HUDEP-2 (cell line): ENCODE results near the gene F8.
"Not testable (repeated sequence)": the region's sequence is repeated elsewhere in the genome, so short reads cannot be mapped to it uniquely, and the experiment has no call there.

Source experiments
- DNase-seq, 76 experiments: peaks; one replicate each; lab custom pipeline; 2025; ENCODE audit not compliant: unreplicated experiment in 76 of 76; lab: John Stamatoyannopoulos, UW

F8 gene

DNA sequence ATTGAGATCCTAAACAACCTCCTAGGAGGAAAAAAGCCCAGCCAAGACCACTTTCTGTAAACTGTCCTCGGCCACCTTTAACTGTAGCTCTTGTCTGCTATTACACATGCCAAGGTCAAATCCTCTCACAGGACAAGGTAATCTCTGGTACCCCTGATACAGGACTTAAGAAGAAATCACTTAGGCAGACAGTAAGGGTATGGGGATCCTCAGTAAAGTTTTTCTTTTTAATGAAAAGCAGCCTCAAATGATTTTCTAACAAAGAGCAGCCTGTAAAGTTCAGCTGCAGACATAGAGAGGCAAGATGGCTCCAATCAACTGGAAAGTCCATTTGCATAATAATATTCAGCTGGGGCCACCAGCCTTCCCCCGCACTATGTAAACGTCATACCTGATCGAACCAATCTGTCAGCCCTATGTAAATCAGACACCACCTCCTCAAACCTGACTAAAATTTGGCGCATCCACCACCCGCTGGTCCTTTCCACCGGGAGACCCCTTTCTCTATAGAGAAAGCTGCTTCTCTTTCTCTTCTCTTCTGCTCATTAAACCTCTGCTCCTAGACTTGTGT, 202.7 kb downstream of the F8 start:
- no peak for DNase-seq

DNA sequence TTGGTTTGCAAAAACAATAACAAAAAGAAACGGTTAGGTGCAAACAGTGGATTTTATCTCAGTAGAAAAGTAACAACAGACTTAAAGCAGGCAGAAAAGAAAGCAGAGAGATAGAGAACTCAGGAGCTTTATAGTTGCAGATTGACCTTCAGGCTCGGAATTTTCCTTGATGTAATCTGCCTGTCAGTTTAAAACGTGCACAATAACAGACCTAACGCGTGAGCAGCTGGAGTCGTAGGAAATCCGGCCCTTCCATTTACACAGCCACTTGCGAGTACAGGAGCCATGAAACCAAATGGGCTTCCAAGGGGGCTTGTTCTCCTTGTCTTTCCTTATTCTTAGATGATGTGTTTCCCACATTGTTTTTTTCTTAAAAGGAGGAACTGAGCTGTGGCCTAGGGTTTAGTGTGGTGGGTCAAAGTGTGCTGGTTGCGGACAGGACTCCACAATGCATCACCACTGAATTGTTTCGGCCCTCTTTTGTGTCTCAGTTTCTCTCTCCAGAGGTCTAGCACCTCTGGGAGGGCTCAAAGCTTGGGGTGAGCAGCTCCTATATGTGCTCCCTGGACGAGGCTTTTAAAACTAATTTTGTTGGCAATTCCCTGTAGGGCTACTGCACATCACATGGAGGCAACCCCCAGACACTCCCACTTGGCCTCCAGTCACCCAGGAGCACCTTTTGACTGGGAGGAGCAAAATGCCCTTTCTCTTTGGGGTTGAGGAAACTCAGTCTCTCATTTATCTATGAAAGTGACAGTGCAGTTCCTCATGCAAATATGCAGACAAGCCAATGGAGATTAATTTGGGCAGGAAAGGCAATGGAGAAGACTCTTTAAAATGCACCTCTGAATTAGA, 203.4 kb downstream of the F8 start:
- DNase-seq = peak in 1 of 76 experiments; percentile 0

DNA sequence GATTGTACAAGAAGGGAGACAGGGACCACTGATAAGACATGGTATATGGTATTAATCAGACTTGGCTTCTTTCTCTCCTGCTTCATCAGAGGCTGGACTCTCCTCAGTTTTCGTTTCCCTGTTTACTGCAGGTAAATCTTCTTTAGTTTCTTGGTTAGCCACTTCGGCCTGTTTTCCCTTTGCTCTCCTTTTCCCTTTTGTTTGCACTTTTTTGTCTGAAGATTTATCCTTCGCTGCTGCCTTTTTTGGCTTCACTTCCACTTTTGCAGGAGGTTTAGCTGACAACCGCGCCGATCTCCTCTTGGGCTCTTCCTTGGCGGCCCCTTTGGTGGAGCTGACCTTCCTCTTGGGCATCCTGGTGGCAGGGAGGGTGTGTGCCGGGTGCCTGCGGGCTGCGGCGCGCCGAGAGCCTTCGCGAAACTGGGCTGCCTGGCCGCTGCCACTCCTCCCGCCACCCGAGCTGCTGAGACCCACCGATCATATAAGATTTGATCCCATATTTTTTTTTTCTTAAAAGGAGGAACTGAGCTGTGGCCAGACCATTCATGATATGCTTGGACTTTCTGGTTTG, 205.4 kb downstream of the F8 start:
- DNase-seq = not testable (repeated sequence)

DNA sequence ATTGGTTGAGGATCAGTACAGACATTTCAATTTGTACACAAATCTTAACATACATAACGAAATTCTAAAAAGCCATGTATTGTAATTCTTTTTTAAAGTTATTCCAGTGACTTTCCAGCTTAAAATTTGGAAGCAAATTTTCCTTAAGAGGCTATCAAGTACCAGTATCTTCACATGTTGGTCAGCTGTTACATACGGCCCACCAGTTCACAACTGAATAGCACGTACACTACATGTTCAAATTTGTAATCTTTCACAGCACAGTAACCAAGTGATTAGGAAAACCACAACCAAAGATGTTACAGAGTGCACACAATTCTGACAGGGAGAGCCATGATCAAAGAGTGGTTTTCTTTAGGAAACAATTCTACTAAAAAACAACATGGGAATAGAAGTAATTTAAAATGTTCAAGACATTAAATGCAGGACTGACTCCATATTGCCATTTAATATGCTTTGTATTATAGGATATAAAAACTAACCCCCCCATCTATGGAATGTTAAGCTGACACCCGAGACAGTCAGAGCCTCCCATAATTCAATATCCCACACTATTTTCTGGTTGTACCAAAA, 206.1 kb downstream of the F8 start:
- DNase-seq = not testable (repeated sequence)

DNA sequence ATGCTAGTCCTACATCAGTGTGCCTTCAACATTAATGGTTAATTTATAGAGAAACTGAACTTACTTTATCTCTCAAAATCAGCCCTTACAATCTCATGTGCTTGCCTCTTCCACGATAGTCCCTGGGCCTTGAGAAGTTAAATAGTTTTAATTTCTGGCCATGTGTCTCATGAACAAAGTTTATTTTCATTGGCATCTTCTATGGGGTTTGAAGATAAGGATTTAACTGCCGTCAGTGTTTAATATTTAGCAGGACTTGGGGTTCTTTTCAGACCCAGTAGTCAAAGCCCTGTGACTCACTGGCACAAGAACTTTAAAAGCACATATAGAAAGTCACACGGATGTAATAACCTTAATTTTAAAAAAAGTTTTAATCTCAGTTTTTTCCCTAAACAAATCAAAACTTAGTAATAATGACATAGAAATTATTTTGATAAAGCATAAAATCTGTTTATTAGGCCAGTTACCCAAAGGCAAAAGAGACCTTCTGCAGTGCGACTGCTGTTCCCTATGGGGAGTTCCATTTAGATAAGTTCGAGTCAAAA, 207.2 kb downstream of the F8 start:
- DNase-seq = no peak

DNA sequence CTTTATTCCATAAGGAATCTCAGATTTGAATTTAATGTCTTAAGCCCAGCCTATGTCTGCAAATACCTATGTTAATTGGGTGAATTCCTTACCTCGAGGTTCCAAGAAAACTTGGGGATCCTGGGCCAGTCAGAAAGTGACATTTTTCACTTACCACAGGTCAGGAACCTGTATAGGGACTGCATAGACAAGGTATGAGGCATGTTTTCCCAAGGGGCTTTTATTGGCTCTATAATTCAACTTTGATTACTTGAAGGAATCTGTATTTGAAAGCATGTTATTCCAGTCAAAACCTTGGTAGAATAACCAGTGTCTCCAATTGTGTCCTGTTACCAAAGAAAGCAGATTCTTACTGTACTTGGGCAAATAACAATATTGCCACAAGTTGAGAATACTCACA, 208.7 kb downstream of the F8 start:
- no peak for DNase-seq

DNA sequence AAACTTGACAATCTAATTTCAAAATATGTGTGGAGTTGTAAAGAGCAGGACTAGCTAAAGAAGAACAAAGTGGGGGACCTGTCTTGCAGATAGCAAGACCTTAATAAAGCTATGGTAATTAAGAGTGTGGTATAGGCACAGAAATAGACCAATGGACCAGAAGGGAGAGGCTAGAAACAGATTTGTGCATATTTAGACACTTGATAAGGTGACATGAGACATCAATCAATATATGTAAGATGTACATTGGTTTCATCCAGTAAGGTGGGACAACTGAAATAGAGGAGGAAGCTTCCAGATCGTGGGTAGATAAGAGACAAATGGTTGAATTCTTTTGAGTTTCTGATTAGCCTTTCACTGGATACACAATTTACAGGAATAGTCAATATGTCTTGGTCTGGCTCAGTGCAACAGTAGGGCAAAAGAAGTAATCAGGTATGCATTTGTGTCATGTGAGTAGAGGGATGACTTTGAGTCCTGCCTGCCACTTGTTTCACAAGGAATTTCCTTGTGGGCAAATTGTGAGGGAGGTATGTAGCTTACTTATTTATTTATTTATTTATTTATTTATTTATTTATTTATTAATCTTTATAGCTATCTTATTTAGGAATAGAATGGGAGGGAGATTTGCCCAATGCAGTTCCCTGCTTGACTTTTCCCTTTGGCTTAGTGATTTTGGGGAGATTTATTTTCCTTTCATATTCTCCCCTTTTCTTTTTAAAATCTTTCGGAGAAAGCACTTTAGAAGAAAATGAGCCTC, 210.0 kb downstream of the F8 start:
- DNase-seq = no peak

DNA sequence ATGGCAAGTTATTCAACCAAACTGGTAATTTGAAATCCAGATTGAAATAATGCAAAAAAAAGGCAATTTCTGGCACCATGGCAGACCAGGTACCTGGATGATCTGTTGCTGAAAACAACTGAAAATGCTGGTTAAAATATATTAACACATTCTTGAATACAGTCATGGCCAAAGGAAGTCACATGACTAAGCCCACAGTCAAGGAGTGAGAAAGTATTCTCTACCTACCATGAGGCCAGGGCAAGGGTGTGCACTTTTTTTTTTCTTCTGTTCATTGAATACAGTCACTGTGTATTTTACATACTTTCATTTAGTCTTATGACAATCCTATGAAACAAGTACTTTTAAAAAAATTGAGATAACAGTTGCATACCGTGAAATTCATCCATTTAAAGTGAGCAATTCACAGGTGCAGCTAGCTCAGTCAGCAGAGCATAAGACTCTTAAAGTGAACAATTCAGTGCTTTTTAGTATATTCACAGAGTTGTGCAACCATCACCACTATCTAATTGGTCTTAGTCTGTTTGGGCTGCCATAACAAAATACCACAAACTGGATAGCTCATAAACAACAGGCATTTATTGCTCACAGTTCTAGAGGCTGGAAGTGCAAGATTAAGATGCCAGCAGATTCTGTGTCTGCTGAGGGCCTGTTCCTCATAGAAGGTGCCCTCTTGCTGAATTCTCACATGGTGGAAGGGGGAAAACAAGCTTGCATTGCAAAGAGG, 212.4 kb downstream of the F8 start:
- no peak for DNase-seq

DNA sequence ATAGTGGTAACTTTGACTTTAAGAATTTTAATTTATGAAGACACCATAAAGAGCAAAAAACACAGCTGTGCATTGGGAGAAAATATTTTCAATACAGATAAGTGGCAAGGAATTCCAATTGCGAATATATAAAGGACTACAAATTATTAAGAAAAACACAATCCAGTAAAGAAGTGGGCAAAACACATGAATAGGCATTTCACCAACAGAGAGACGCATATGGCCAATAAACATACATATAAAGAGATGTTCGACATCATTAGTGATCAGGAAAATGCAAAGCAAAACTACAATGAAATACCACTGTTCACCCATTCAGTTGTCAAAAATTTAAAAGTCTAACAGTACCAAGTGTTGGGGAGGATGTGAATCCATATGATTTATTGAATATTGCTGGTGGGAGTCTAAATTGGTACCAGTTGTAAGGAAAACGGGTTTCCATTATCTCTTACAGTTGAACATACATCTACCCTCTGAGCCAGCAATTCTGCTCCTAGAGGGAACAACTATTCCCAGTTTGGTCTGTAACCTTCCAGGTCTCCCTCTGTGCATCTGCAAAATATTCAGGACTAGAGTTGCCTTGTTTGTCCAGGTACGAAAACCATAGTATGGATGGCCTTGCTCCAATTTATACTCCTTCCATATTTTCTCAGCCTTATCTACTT, 215.6 kb downstream of the F8 start:
- DNase-seq = no peak

DNA sequence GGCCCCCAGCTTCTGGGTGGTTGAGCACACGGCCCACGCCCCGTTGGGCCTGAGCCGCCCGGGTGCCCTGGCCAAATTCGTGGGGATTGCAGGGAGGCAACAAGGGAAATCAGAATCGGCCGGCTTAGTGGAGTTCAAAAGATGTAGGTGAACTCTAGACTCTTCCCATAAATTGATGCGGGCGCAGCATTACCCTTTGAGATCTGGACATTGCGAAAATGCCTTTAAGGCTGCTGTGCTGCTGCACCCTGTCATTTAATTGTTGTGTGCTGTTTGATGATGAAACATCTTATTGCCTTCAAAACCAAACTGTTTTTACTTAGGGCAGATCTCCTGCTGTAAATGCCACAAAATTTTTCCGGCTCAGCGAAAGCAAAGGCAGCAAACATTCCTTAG, 216.8 kb downstream of the F8 start:
- DNase-seq = no peak

DNA sequence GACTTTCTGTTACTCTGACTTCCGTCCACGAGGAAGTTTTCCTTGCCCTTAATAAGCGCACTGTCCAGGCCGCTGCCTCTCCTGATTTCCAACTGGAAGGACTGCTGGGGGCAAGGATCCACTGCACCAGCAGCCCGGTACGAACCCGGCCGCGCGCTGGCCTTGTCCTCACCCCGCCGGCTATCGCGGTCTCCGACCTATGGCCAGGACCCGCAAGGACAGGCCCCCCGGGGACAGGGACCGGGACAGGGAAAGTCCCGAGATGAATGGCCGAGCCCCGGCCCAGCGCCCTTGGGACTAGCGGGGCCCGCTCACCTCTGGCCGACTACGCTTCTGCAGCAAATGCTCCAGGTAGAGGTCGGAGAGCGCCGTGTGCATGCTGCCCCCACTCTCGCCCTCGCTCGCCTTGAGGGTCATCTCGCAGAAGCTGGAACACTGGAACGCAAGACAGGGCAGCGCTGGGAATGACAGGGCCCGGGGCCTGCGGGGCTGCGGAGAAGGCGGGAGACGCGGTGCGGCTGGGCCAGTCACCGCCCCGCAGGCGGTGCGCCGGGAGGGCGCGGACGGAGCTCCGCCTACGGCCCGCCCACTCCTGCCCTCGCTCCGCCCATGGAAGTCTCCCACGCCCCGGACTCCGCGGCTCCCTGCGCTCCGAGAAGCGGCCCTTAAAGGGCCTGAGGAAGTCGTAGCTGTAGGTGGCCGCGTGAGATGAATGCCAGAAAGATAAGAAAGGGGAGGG, 217.4 kb downstream of the F8 start, which contains the start of gene MPP1:
Gene MPP1, minus strand, starts transcription at position 529 of the 739 bp plus-strand sequence. Its CDS starts 112 bp downstream, at position 417.
- DNase-seq = peak in 73 of 76 experiments; percentile 20 to 85 (median 69)

DNA sequence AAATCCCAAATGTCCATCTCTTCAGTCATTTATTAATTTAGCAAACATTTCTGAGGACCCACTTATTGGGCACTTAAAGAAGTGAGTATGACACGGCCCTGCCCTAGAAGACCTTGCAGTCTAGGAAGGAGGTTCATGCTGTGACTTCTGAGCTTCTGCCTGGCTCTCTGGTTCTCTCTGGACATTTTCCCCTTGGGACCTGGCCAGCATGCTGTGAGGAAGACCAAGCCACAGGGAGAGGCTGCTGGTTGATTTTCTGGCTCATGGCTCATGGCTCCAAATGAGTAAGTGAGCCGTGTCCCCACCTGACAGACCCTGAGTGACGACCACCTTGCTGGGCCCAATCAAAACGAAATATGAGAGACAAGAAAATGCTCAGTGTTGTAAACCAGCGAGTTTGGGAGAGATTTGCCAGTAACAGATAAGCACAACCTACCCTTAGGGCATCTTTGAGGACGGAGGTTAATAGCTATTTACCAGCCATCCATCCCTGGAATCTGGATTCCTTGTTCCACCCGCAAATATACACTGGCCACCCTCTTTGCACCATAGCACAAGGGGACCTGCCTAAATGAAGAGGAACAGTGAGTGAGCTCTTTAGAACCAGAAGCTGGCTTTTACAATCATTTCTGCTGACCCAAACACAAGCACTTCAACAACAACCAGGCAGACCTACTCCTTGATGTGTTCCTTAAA, 218.1 kb downstream of the F8 start:
- peak in 2 of 76 experiments; percentile 9 to 12 for DNase-seq

DNA sequence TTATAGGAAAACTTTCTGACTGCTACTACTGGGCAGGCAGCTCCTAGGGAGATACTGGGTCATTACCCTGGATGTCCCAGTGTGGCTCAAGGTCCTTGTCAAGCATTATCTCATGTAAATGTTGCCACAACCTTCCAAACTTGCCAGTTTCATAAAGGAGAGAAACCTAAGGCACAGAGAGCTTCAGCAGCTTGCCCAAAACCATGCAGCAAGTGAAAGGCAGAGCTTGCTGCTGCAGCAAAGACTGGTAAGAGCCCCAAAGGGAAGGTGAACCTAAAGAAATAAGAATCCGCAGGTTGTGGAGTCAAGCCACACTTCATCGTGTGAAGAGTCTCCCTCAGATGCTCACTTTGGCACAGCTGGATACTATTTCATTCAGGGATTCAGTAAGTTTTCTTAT, 219.6 kb downstream of the F8 start:
- DNase-seq = peak in 2 of 76 experiments; percentile 1 to 14

DNA sequence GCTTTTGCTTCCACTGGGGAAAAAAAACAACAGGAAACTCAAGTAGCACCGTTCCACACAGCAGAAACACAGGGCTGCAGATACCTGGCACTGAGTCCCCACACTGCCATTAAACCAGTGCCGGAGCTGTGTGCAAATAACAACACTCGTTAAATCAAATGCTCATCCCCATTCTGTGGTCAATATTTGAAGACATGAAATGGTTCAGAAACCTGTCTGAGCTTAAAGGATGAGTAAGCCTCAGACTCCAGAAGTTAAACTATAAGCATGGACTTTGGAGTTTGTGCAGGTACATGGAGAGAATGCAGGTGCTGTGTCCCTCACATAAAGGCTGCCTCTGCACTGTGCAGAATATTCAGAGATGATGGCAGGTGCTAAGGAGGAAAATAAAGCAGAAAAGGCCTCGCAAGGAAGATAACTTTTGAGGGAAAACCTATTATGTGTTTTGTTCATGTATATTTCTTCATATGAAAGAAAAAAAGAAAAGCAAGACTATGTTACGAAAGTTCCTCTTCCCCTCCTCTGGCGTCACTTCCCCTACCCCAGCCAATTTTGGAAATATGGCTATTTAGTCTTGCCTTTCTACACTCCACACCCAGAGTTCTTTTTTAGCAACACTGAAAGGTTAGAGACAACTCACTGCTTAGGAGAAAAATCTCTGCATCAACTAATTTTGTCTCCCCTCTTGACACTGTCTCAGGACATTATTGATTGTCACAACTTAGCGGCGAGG, 221.9 kb downstream of the F8 start:
- no peak for DNase-seq

DNA sequence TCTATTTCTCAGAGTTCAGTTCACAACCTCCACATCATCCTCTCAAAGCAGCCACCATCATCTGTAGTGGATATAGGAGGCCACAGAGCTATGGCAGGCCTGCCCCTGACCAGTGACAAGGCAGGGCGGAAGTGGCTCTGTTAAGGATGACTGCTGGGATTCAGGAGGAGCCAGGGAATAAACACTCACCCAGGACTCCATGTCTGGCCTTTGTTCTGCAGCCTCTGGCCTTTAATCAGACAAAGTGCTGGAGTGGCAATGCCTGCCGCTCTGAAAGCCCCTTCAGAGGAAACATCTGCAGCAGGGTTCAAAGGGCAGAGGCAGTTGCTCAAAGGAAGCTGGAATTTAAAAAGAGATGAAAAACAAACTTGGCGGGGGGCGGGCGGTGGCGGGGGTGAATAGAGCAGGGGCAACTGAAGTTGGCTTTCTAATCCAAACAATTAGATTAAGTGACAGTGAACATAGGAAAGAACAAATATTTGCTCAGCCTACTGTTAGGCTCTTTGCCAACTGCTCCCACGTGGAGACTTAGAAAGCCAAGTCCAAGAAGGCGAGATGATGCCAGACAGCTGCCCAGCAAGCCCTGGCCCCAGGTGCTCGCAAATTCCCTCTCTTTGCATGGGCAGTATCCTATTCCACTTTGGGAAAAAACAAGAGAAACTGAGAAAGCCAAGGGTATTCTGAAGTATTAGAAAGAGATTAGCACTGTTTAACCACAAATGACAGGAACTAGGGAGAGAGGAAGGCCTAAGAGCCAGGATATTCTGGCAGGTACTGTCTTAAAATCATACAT, 222.8 kb downstream of the F8 start:
- peak in 10 of 76 experiments; percentile 12 to 29 (median 22) for DNase-seq

DNA sequence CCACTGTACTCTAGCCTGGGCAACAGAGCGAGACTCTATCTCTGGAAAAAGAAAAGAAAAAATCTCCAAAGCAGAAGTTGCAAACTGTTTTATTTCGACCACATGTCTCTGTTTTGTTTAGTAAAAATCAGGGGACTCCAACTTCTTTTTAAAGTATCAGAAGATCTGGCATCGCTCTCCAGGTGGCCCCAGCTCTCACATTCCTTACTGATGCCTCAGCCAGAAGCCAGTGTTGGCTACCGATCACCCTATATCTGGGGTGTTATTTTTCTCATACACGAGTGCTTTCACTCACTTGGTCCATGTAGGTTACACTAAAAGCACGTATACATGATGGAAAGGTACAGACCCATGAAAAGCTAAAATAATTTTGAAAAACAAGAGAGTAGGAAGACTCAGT, 225.5 kb downstream of the F8 start:
- DNase-seq = no peak

DNA sequence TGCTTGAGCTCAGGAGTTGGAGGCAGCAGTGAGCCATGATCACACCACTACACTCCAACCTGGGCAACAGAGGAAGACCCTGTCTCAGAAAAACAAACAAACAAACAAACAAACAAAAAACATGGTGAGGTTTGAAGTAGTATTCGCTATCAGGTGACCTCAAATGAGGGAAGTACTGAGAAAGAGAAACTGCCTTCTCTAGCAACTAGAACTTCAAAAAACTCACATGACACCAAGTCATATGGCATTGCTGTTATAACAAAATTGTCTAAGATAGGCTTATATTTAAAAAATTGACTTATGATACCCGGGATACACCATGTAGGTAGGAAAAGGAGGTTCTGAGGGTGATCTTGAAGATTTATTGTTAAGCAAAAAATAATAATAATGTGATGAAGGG, 227.5 kb downstream of the F8 start:
- no peak for DNase-seq
